ENCODE results near the gene FAM81A.
"Not testable (repeated sequence)": the region's sequence is repeated elsewhere in the genome, so short reads cannot be mapped to it uniquely, and the experiment has no call there.

FAM81A gene

GRCh38 chr15:59484399-59484798 is 46.4 kb downstream of the FAM81A start:
- H3K79me2 ChIP-seq (ENCODE audit: control insufficient read depth, insufficient read depth, low read length, poor library complexity), result no peaks in the 10 kb centered on the region
- no peak overlapping the region for H3K27ac ChIP-seq (ENCODE audit: low read depth, low read length)
- no peaks in the 10 kb centered on the region for H3K9me3 ChIP-seq (ENCODE audit: insufficient read depth, low read depth, low read length)

GRCh38 chr15:59485036-59485435 is 47.0 kb downstream of the FAM81A start:
- H3K9me3 ChIP-seq (ENCODE audit: insufficient read depth, low read depth, low read length), result no peaks in the 10 kb centered on the region
- H4K8ac ChIP-seq (ENCODE audit: low read depth, low read length), result no peak overlapping the region
- no peak overlapping the region for H4K12ac ChIP-seq (ENCODE audit: low read depth, low read length)
- H3K23ac ChIP-seq (ENCODE audit: low read length), result no peak overlapping the region
- H3K27ac ChIP-seq (ENCODE audit: low read depth, low read length), result no peak overlapping the region
- WGBS (ENCODE audit: extremely low coverage, insufficient coverage, insufficient read length), result no CpG with 5 or more reads among the region's 4 CpGs
- no peak overlapping the region for H2BK120ac ChIP-seq (ENCODE audit: insufficient read depth, low read length, poor library complexity)
- H2BK5ac ChIP-seq (ENCODE audit: low read depth, low read length, poor library complexity), result no peak overlapping the region
- peak overlapping the region; percentile 2 for H3K4me3 ChIP-seq (ENCODE audit: low read depth, low read length)
- H3K9ac ChIP-seq (ENCODE audit: low read length), result no peak overlapping the region
- no peaks in the 10 kb centered on the region for H3K79me2 ChIP-seq (ENCODE audit: control insufficient read depth, insufficient read depth, low read length, poor library complexity)
- H2AFZ ChIP-seq (ENCODE audit: insufficient read depth, low read length, poor library complexity), result no peak overlapping the region
- no peak overlapping the region for H3K14ac ChIP-seq (ENCODE audit: low read length)
- DNase-seq, result peak; percentile 95 to 96
- no peak overlapping the region for H3K18ac ChIP-seq (ENCODE audit: low read length)
- no peak overlapping the region for H3K4ac ChIP-seq (ENCODE audit: low read depth, low read length)
- H3K79me1 ChIP-seq (ENCODE audit: low read length), result no peaks in the 10 kb centered on the region
- H3K4me1 ChIP-seq (ENCODE audit: control insufficient read depth in 1 of 2, insufficient read depth in 2 of 2, low read length in 2 of 2), result no peaks in the 10 kb centered on the region
- H3K4me2 ChIP-seq (ENCODE audit: low read length), result no peak overlapping the region
- H2AK5ac ChIP-seq (ENCODE audit: low read length), result no peak overlapping the region
- no peaks in the 10 kb centered on the region for H3K36me3 ChIP-seq (ENCODE audit: control insufficient read depth in 1 of 2, insufficient read depth in 2 of 2, low read length in 2 of 2)
- no peak overlapping the region for H4K91ac ChIP-seq (ENCODE audit: low read depth, low read length)
- H2BK12ac ChIP-seq (ENCODE audit: low read length), result no peak overlapping the region
- H3K27me3 ChIP-seq (ENCODE audit: insufficient read depth, low read length), result no peaks in the 10 kb centered on the region

More at GRCh38 chr15:59484399-59484798, 46.4 kb downstream of the FAM81A start:
- DNase-seq, result peak in 1 of 2 donors; percentile 36
- no peak overlapping the region for H4K91ac ChIP-seq (ENCODE audit: low read depth, low read length)
- H3K4ac ChIP-seq (ENCODE audit: low read depth, low read length), result no peak overlapping the region
- H3K79me1 ChIP-seq (ENCODE audit: low read length), result no peaks in the 10 kb centered on the region
- H3K4me2 ChIP-seq (ENCODE audit: low read length), result no peak overlapping the region
- H3K9ac ChIP-seq (ENCODE audit: low read length), result no peak overlapping the region
- WGBS (ENCODE audit: extremely low coverage, insufficient coverage, insufficient read length), result no CpG with 5 or more reads among the region's 4 CpGs
- H2BK5ac ChIP-seq (ENCODE audit: low read depth, low read length, poor library complexity), result no peak overlapping the region
- no peaks in the 10 kb centered on the region for H3K27me3 ChIP-seq (ENCODE audit: insufficient read depth, low read length)
- H2AK5ac ChIP-seq (ENCODE audit: low read length), result no peak overlapping the region
- H2BK12ac ChIP-seq (ENCODE audit: low read length), result no peak overlapping the region
- no peak overlapping the region for H2BK120ac ChIP-seq (ENCODE audit: insufficient read depth, low read length, poor library complexity)
- H3K4me3 ChIP-seq (ENCODE audit: low read depth, low read length), result no peak overlapping the region
- H3K4me1 ChIP-seq (ENCODE audit: control insufficient read depth in 1 of 2, insufficient read depth in 2 of 2, low read length in 2 of 2), result no peaks in the 10 kb centered on the region
- no peak overlapping the region for H4K8ac ChIP-seq (ENCODE audit: low read depth, low read length)
- no peak overlapping the region for H2AFZ ChIP-seq (ENCODE audit: insufficient read depth, low read length, poor library complexity)
- no peaks in the 10 kb centered on the region for H3K36me3 ChIP-seq (ENCODE audit: control insufficient read depth in 1 of 2, insufficient read depth in 2 of 2, low read length in 2 of 2)
- no peak overlapping the region for H4K12ac ChIP-seq (ENCODE audit: low read depth, low read length)
- H3K14ac ChIP-seq (ENCODE audit: low read length), result no peak overlapping the region
- no peak overlapping the region for H3K23ac ChIP-seq (ENCODE audit: low read length)
- H3K18ac ChIP-seq (ENCODE audit: low read length), result no peak overlapping the region

GRCh38 chr15:59489485-59489884 is 51.5 kb downstream of the FAM81A start:
- not testable (repeated sequence) for H3K9me3 ChIP-seq (ENCODE audit: insufficient read depth, low read depth, low read length); H2AK5ac ChIP-seq (ENCODE audit: low read length); H3K79me1 ChIP-seq (ENCODE audit: low read length); H3K4me1 ChIP-seq (ENCODE audit: control insufficient read depth in 1 of 2, insufficient read depth in 2 of 2, low read length in 2 of 2); H3K27ac ChIP-seq (ENCODE audit: low read depth, low read length); H4K12ac ChIP-seq (ENCODE audit: low read depth, low read length); H3K79me2 ChIP-seq (ENCODE audit: control insufficient read depth, insufficient read depth, low read length, poor library complexity); H3K14ac ChIP-seq (ENCODE audit: low read length); H4K8ac ChIP-seq (ENCODE audit: low read depth, low read length); DNase-seq; H3K4me2 ChIP-seq (ENCODE audit: low read length); H2AFZ ChIP-seq (ENCODE audit: insufficient read depth, low read length, poor library complexity); H3K18ac ChIP-seq (ENCODE audit: low read length); H2BK12ac ChIP-seq (ENCODE audit: low read length); H3K23ac ChIP-seq (ENCODE audit: low read length); H2BK5ac ChIP-seq (ENCODE audit: low read depth, low read length, poor library complexity); H4K91ac ChIP-seq (ENCODE audit: low read depth, low read length); H3K9ac ChIP-seq (ENCODE audit: low read length); H3K27me3 ChIP-seq (ENCODE audit: insufficient read depth, low read length); H2BK120ac ChIP-seq (ENCODE audit: insufficient read depth, low read length, poor library complexity); H3K4ac ChIP-seq (ENCODE audit: low read depth, low read length); H3K4me3 ChIP-seq (ENCODE audit: low read depth, low read length); H3K36me3 ChIP-seq (ENCODE audit: control insufficient read depth in 1 of 2, insufficient read depth in 2 of 2, low read length in 2 of 2)

GRCh38 chr15:59491062-59491461 is 53.1 kb downstream of the FAM81A start:
- Histone ChIP-seq H4K91ac (ENCODE audit: low read depth, low read length) (no peak overlapping the region), H3K79me2 (ENCODE audit: control insufficient read depth, insufficient read depth, low read length, poor library complexity) (no peaks in the 10 kb centered on the region), H3K27me3 (ENCODE audit: insufficient read depth, low read length) (no peaks in the 10 kb centered on the region), H3K14ac (ENCODE audit: low read length) (no peak overlapping the region), H4K8ac (ENCODE audit: low read depth, low read length) (no peak overlapping the region), H2AFZ (ENCODE audit: insufficient read depth, low read length, poor library complexity) (no peak overlapping the region), H3K18ac (ENCODE audit: low read length) (no peak overlapping the region), H3K23ac (ENCODE audit: low read length) (no peak overlapping the region), H3K36me3 (ENCODE audit: control insufficient read depth in 1 of 2, insufficient read depth in 2 of 2, low read length in 2 of 2) (no peaks in the 10 kb centered on the region), H3K4ac (ENCODE audit: low read depth, low read length) (no peak overlapping the region), H3K4me2 (ENCODE audit: low read length) (no peak overlapping the region), H2AK5ac (ENCODE audit: low read length) (no peak overlapping the region), H3K9me3 (ENCODE audit: insufficient read depth, low read depth, low read length) (no peaks in the 10 kb centered on the region), H3K4me1 (ENCODE audit: control insufficient read depth in 1 of 2, insufficient read depth in 2 of 2, low read length in 2 of 2) (no peaks in the 10 kb centered on the region), H3K9ac (ENCODE audit: low read length) (no peak overlapping the region), H2BK120ac (ENCODE audit: insufficient read depth, low read length, poor library complexity) (no peak overlapping the region), H3K4me3 (ENCODE audit: low read depth, low read length) (no peak overlapping the region), H4K12ac (ENCODE audit: low read depth, low read length) (no peak overlapping the region), H2BK12ac (ENCODE audit: low read length) (no peak overlapping the region), H3K79me1 (ENCODE audit: low read length) (no peaks in the 10 kb centered on the region), H3K27ac (ENCODE audit: low read depth, low read length) (no peak overlapping the region), H2BK5ac (ENCODE audit: low read depth, low read length, poor library complexity) (no peak overlapping the region)
- DNase-seq, result no peak
- WGBS (ENCODE audit: extremely low coverage, insufficient coverage, insufficient read length), result no CpG with 5 or more reads among the region's 5 CpGs
